Jurkat, Clone E6-1 (cell line): ENCODE data around the gene EYS.
"Not testable (repeated sequence)": the region's sequence is repeated elsewhere in the genome, so short reads cannot be mapped to it uniquely, and the experiment has no call there.

Source experiments
- DNase-seq: peaks from one replicate; pipeline ENCODE4 v3.0.0-alpha.2; 2011; ENCODE audit warnings: low read depth, low spot score
- H3K4me3 ChIP-seq: 2 replicates; pipeline ENCODE4 v1.5.1; 2011; ENCODE audit warnings: mild to moderate bottlenecking, low read length, control low read depth, moderate library complexity

EYS gene

DNA sequence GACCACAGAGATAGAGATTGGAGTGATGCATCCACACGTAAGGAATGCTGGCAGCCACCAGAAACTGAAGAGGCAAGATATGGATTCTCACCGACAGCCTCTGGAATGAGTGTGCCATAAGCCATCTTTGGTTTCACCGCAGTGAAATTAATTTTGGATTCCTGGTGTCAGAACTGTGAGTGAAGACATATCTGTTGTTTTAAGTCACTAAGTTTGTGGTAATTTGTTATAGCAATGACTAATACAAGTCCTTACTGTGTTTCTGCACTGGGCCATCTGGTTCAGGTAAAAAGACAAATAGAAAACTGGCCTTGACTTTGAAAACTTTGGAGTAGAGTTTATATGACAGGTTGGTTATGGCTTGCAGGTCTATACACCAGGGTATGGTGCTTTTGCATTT lies 1809.6 kb downstream of the EYS start:
- DNase-seq, result no peak
- no peak overlapping the region for H3K4me3 ChIP-seq

DNA sequence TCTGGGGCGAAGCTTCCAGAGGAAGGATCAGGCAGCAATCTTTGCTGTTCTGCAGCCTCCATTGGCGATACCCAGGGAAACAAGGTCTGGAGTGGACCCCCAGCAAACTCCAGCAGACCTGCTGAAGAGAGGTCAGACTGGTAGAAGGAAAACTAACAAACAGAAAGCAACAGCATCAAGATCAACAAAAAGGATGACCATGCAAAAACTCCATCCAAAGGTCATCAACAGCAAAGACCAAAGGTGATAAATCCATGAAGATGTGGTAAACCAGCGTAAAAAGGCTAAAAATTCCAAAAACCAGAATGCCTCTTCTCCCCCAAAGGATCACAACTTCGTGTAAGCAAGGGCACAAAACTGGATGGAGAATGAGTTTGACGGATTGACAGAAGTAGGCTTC lies 1818.6 kb downstream of the EYS start:
- no peak for DNase-seq
- H3K4me3 ChIP-seq, result no peak overlapping the region

DNA sequence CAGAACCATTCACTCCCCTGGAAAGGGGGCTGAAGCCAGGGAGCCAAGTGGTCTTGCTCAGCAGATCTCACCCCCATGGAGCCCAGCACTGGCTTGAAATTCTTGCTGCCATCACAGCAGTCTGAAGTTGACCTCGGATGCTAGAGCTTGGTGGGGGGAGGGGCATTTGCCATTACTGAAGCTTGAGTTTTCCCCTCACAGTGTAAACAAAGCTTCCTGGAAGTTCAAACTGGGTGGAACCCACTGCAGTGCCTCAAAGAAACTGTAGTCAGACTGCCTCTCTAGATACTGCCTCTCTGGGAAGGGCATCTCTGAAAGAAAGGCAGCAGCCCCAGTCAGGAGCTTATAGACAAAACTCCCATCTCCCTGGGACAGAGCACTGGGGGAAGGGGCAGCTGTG lies 1819.2 kb downstream of the EYS start:
- DNase-seq, H3K4me3 ChIP-seq: not testable (repeated sequence)

DNA sequence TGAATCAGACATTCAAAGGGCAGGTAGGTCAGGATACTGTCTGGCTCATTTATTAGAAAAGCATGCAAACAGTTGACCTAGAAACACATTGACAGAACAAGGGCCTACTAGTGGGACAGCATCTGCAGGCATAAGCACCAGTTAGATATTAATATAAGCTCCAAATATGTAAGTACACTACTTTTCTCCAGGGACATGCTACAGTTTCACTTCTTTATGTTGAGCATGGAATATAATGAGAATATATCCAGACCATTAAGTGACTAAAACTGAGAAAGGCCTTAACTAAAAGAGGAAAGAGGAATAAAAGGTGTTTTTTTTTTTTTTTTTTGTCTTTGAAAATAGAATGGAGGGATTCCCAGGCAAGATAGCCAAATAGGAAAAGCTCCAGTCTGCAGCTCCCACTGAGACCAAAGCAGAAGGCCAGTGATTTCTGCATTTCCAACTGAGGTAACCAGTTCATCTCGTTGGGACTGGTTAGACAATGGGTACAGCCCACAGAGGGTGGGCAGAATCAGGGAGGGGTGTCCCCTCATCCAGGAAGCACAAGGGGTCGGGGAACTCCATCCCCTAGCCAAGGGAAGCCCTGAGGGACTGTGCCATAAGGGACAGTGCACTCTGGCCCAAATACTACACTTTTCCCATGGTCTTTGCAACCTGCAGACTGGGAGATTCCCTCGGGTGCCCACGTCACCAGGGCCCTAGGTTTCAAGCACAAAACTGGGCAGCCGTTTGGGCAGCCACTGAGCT lies 1819.8 kb downstream of the EYS start:
- DNase-seq, result no peak
- H3K4me3 ChIP-seq, result no peak overlapping the region

DNA sequence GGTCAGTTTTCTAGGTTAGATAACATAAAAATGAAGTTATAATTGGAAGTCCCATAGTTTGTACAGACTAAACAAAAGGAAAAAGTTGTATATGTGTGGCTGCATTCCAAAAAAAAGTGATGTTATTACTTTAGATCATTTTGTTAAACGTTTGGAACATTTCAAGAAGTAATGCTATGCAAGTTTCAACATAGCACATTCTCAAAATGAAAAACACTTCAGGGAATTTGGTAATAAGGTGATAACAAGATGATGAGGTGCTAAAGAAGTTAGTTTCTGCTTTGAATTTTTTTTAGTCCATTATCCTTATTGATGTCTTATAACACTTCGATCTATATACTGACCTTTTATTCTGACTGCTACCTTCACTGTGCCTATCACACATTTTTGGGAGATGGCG lies 1820.7 kb downstream of the EYS start:
- no peak overlapping the region for H3K4me3 ChIP-seq
- DNase-seq, result no peak

DNA sequence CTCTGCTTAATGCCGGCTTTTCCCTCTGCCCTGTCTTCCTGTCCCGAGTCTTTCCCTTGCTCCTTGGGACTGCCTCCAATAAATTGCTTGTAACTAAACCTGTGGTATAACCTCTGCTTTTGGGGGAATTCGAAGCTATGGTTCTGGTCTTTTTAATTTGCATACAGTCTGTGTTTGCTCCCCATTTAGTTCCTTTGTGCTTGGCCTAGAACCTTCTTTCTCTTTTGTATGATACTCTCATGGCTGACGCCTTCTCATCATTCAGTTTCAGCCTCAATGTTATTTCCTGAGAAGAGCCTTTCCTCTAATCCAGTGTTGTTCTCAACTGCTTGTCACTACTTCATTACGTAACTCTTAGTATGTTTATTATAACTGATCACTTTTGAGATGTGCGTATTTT lies 1823.4 kb downstream of the EYS start:
- H3K4me3 ChIP-seq, result no peak overlapping the region
- no peak for DNase-seq

DNA sequence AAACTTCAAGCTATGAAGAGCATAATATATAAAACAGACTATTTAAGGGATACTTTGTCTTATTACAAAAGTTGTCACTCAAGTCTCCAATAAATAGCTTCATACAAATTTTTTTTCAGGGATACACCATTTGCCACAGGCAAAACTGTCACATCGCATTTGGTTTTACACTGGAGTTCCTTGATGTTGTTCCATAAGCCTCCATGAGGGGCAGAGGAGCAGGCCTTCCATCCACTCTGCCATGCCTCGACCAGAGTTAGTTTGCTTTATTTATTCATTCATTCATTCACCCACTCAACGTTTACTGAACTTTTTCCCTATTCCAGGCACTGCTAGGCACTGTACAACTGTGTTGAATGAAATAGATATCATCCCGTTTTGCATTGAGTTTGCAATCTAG lies 1824.8 kb downstream of the EYS start:
- no peak for DNase-seq
- no peak overlapping the region for H3K4me3 ChIP-seq

DNA sequence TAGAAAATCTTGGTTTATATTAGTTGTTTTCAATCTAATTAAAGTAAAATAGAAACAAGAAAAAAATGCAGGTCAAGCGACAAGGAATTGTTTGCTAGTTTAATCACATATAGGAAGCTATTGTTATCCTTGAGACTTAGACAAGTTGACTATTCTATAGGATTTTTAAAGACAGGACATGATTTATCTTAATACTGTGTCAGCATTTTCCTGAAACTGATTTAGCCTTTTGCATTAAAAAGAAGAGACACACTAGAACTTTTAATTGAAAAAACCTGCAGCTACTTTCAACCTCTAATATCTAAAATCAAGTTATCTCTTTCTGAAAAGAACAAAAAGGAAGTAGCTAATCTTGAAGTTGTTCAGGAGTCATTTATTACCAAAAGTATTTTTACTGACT lies 1825.2 kb downstream of the EYS start:
- no peak overlapping the region for H3K4me3 ChIP-seq
- DNase-seq, result no peak

DNA sequence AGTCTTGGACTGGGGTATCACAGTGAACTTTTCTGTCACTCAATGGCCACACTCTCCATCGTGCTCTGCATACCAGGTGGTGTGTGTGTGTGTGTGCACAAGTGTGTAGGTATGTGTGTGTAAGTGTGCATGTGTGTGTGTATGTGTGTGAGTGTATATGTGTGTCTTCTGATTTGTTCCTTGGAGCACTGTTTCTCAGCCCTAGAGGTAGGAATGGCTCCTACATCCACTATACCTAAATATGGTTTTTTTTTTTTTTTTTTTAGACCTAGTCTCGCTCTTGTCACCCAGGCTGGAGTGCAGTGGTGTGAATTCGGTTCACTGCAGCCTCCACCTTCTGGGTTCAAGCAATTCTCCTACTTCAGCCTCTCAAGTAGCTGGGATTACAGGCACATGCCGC lies 1834.8 kb downstream of the EYS start:
- H3K4me3 ChIP-seq, result no peak overlapping the region
- DNase-seq, result no peak

DNA sequence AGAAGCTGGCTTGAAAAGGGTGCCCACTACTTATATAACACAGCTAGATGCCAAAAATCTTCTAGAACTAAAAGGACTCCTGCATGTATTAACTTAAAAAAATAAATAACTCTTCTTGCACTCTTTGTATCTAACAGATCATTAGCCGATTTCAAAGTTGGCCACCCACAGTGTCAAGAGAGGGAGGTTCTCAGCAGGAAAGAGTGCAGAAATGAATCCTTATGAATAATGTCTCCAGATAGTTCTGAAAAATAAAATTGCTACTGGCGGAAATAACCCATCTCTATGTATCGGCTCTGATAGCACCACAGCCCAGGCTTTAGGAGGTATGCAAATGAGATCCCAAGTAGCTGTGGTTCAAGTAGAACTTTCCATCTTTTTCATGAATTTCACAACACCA lies 1838.7 kb downstream of the EYS start:
- H3K4me3 ChIP-seq, result no peak overlapping the region
- no peak for DNase-seq

DNA sequence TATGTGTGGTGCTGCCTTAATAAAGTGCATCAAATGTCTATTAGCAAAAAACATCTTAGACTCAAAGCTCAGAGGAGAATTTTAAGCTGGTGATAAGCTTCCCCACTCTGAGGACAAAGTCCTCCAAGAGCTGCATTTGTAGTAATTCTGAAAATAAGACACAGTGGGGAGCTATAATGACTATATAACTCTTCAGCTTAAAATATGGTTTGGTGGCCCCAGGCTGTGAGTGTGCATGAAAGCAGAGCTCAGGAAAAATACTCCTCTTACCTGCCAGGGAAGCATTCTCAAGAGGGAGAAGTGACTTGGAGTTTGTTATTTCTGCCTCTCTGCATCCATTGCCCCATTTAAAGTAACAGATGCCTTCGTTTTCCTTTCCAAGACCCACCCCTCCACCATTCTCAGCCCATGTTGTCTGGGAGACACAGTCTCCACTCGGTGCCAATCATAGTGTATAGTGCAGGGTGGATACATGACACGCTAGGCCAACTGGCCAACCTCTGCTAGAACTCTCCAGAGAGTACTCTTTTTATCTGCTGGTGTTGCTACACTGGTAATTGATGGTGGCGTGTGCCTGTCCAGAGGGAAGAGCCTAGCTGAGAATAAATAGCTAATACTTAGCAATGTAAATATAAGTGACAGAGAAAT lies 1842.2 kb downstream of the EYS start:
- DNase-seq, result no peak
- H3K4me3 ChIP-seq, result no peak overlapping the region

DNA sequence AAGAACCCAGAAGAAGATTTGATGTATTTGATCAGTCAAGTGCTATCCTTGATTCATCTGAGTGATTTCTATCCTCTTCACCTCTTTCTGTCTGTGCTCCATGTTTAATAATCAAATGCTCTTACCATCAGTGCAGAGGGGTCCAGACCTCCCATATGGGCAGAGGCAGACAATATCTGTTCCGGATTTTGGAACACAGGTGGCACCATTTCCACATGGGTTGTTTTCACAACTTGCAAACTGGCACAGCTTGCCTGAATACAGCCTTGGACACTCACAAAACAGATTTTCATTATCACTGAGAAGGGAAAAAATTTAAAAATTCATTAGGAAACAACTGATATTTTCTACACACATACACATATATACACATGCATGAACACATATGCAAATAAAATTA lies 1843.0 kb downstream of the EYS start:
- no peak for DNase-seq
- no peak overlapping the region for H3K4me3 ChIP-seq

DNA sequence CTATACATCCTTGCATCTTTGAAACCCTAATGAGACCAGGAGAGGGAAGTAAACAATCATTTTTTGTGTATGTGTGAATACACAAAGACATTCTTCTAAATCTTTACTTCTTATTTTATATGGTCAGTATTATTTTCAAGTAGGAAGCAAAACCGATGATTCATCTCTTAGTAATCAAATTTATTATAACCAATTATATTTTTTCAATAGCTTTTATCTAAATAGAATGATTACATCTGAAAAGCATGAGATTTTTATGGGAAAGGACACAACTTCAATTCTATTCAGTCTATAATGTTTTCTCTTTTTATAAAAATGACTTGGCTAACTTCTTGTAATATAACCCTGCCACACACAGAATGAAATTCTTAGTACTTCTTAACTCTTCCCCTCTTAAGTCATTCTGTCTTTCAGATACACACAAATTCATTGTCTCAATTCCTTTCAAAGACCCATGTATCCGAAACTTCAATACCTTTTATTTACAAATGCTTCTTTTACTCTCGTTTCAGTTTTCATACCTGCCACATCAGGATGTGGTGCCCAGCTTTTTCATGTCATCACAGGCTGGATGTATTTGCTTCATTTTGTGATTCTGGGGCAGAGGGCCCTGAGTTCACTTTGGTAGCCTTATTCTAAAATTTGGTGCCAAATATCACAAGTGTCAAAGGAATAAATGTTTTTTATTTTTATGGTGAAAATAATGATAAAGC lies 1844.4 kb downstream of the EYS start:
- H3K4me3 ChIP-seq, result no peak overlapping the region
- DNase-seq, result no peak

DNA sequence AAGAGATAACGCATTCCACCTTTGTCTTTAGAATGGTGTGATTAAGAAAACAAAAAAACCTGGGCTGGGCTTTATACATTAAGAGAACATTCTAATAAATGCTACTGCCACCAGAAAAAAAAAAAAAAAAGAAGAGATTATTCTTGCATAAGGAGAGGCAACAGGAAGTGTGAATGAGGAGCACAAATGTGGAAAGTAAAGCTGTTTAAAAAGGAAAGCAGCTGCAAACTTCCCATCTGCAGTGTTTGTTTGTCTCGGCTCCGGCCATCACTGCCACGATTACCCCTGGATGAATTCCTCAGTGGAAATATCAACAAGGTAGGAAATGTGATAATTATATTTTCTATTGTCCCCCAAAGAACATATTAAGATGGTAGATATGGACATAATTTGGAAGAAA lies 1847.5 kb downstream of the EYS start:
- DNase-seq, result no peak
- no peak overlapping the region for H3K4me3 ChIP-seq

DNA sequence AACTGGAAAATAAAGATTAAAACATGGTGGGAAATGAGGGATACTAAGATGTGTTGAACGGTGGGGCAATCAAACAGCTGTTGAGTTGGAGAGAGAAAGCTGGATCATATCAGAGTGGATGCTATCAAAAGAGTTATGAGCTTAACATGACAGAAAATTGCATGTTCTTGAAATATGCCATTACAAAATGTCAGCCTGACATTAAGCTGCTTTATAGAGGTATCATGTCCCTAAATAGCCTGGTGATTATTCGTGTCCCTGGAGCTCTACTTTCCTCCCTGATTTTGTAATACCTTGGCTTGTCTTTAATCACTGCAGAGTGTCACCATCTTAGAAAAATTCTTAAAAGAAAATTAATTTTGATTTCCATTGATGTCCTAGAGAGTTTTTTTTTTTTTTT lies 1848.3 kb downstream of the EYS start:
- no peak for DNase-seq
- no peak overlapping the region for H3K4me3 ChIP-seq

DNA sequence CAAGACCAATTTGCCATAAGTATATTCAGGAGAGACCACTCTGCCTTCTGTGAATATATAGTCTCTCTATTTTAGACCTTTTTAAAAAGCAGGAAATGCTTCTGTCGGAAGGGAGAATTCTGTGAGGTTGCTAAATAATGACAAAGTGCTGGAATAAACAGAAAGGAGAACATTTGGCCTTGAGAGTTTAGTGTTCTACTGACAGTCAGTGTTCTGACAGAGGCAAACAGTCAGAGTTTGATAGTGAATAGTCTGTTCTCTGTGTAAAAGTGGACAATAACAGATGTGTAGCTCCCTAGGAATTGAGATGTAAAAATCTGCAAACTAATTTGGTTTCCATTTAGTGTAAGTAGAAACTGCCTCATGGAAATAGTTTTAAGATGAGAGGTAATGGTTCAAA lies 1850.8 kb downstream of the EYS start:
- no peak overlapping the region for H3K4me3 ChIP-seq
- DNase-seq, result no peak

DNA sequence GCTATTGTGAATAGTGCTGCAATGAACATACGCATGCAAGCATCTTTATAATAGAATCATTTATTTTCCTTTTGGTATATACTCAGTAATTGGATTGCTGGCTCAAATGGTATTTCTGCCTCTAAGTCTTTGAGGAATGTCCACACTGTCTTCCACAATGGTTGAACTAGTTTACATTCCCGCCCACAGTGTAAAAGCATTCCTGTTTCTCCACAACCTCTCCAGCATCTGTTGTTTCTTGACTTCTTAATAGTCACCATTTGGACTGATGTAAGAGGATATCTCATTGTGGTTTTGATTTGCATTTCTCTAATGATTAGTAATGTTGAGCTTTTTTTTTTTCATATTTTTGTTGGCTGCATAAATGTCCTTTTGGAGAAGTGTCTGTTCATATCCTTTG lies 1862.7 kb downstream of the EYS start:
- no peak overlapping the region for H3K4me3 ChIP-seq
- DNase-seq, result no peak

DNA sequence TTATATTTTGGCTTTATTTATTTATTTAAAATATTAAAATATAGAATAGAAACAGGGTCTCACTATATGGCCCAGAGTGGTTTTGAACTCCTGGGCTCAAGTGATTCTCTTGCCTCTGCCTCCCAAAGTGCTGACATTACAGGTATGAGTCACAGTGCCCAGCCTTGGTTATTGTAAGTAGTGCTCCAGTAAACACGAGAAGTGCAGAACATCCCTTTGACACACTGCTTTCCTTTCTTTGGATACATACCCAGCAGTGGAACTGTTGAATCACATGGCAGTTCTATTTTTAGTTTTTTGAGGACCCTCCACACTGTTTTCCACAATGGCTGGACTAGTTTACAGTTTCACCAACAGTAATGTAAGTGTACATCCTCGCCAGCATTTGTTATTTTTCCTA lies 1867.5 kb downstream of the EYS start:
- H3K4me3 ChIP-seq, result no peak overlapping the region
- no peak for DNase-seq

DNA sequence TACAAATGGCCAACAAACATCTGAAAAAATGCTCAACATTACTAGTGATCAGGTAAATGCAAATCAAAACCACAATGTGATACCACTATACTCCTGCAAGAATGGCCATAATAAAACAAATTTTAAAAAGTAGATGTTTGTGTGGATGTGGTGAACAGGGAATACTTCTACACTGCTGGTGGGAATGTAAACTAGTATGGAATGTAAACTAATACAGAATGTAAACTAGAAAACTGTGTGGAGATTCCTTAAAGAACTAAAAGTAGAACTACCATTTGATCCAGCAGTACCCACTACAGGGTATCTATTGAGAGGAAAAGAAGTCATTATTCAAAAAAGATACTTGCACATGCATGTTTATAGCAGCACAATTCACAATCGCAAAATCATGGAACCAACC lies 1878.3 kb downstream of the EYS start:
- H3K4me3 ChIP-seq, result not testable (repeated sequence)

DNA sequence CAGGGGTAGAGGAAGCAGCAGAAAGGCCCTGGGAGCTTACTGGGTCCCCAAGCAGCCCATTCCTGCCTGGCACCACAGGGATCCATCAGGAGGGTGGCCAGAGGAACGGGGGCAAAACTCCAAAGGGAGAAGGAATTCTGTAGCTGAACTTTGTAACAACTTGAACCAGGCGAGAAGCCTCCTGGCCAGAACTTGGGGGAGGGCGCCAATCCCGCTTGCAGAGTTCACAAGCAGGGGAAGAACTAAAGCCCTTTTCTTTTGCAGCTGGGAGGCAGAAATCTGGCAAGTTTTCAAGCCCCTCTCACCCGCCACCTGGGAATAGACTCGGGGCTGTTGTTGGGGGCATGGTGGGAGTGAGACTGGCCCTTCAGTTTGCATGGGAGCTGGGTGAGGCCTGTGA lies 1882.3 kb downstream of the EYS start:
- no peak for DNase-seq
- H3K4me3 ChIP-seq, result no peak overlapping the region

More for the DNA sequence above, 1878.3 kb downstream of the EYS start:
- DNase-seq, result not testable (repeated sequence)

DNA sequence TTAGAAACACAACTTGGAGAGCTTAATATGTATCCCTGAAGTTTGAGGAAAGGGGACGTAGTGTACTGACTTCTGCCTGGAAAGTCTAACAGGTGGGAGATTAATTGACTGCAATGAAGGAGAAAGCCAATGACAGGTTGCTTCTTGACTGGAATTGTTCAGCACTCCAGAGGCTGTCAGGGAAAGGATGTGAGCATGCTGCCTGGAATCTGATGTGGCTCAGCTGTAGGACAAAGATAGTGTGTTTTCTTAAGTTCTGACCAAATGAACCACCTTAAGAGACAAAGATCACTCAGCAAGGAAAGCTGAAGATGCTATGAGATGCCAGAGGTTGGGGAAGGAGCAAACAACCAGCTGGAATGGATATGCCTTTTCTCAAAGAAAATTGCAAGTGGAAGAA lies 1885.6 kb downstream of the EYS start:
- no peak for DNase-seq
- H3K4me3 ChIP-seq, result no peak overlapping the region
